Measurements from ENCODE around the gene GPT2. TPM values are rescaled to one million over a fixed set of nuclear protein-coding genes. Genes with fewer than 3 reads are reported as not detected.

Gene GPT2
- polyA plus RNA-seq, 1 experiment, result 18.5 TPM

- Histone ChIP-seq H3K27me3 (ENCODE audit: control insufficient read depth, insufficient read depth, low read length) (no peaks in the 10 kb centered on the region), H3K4me3 (ENCODE audit: low read depth, low read length) (no peak overlapping the region), H3K27ac (ENCODE audit: low read depth, low read length) (no peak overlapping the region), H3K9me3 (ENCODE audit: control insufficient read depth, insufficient read depth, low read length) (no peaks in the 10 kb centered on the region)
- ChIA-PET CTCF (interaction anchor here (2.4 to 2.9 kb wide), 3 partner anchors 10 to 64 kb away, joined by 9 to 15 read pairs (median 14); no protein-coding TSS in a partner anchor), POLR2A (no interaction called here)
- DNase-seq (ENCODE audit: low read depth, low spot score), result no peak
- TF ChIP-seq CTCF (IDR thresholded peaks at IDR 0.05; ENCODE audit: low read depth, low read length), result no peak
Measured at GRCh38 chr16:46918400-46918799, 34.2 kb downstream of the GPT2 start.

GRCh38 chr16:46918905-46919792, 35.0 kb downstream of the GPT2 start:
- Histone ChIP-seq H3K9me3 (ENCODE audit: control insufficient read depth, insufficient read depth, low read length) (no peaks in the 10 kb centered on the region), H3K27me3 (ENCODE audit: control insufficient read depth, insufficient read depth, low read length) (no peaks in the 10 kb centered on the region), H3K27ac (ENCODE audit: low read depth, low read length) (no peak overlapping the region), H3K4me3 (ENCODE audit: low read depth, low read length) (no peak overlapping the region)
- TF ChIP-seq CTCF (IDR thresholded peaks at IDR 0.05; ENCODE audit: low read depth, low read length), result no peak
- CTCF ChIA-PET, result interaction anchor here (0.8 to 2.9 kb wide), 3 partner anchors 10 to 245 kb away, joined by 4 to 25 read pairs (median 15); no protein-coding TSS in a partner anchor
- POLR2A ChIA-PET, result no interaction called here
- DNase-seq (ENCODE audit: low read depth, low spot score), result no peak

- Histone ChIP-seq H3K27me3 (ENCODE audit: control insufficient read depth, insufficient read depth, low read length) (no peaks in the 10 kb centered on the region), H3K4me3 (ENCODE audit: low read depth, low read length) (no peak overlapping the region), H3K9me3 (ENCODE audit: control insufficient read depth, insufficient read depth, low read length) (no peaks in the 10 kb centered on the region), H3K27ac (ENCODE audit: low read depth, low read length) (no peak overlapping the region)
- CTCF ChIA-PET, result interaction anchor here (0.6 to 2.5 kb wide), 6 partner anchors 9 to 1244 kb away, joined by 3 to 25 read pairs (median 4); no protein-coding TSS in a partner anchor
- TF ChIP-seq CTCF (IDR thresholded peaks at IDR 0.05; ENCODE audit: low read depth, low read length), result no peak
- DNase-seq (ENCODE audit: low read depth, low spot score), result no peak
- POLR2A ChIA-PET, result no interaction called here
Measured at GRCh38 chr16:46920402-46921068, 36.4 kb downstream of the GPT2 start.

- H3K4me3 ChIP-seq (ENCODE audit: low read depth, low read length), result no peak overlapping the region
- CTCF ChIA-PET, result no interaction called here
- no peak overlapping the region for H3K27ac ChIP-seq (ENCODE audit: low read depth, low read length)
- no peaks in the 10 kb centered on the region for H3K9me3 ChIP-seq (ENCODE audit: control insufficient read depth, insufficient read depth, low read length)
- DNase-seq (ENCODE audit: low read depth, low spot score), result no peak
- POLR2A ChIA-PET, result no interaction called here
- H3K27me3 ChIP-seq (ENCODE audit: control insufficient read depth, insufficient read depth, low read length), result no peaks in the 10 kb centered on the region
- no peak for TF ChIP-seq CTCF (IDR thresholded peaks at IDR 0.05; ENCODE audit: low read depth, low read length)
Measured at GRCh38 chr16:46922239-46922638, 38.1 kb downstream of the GPT2 start.

Data from AG04450 (cell line).